Prostate gland (tissue), 2 donors: Measurements from ENCODE around the gene RPUSD3. TPM values are rescaled to one million over a fixed set of nuclear protein-coding genes. Genes with fewer than 3 reads are reported as not detected.

Source experiments
- DNase-seq: peaks from one replicate; pipeline ENCODE4 v3.0.0-alpha.2; 2019; ENCODE audit warnings: low spot score
- H3K27ac ChIP-seq, 2 donors: fragments of 200-600 bp; sonication (generic); 2 replicates each; pipeline ENCODE4 v1.5.1; 2017 to 2019
- H3K27me3 ChIP-seq: fragments of 200-600 bp; sonication (generic); replicated peaks from 2 replicates; pipeline ENCODE4 v1.5.1; 2019; ENCODE audit not compliant: insufficient read depth
- H3K36me3 ChIP-seq, 2 donors: fragments of 200-600 bp; sonication (generic); 1 replicate in 1 of 2; 2 replicates in 1 of 2; pipeline versions ENCODE4 v1.5.1 to v1.8.1; 2017 to 2019
- H3K4me1 ChIP-seq: fragments of 200-600 bp; sonication (generic); replicated peaks from 2 replicates; pipeline ENCODE4 v1.5.1; 2019
- H3K4me3 ChIP-seq, 2 donors: fragments of 200-600 bp; sonication (generic); 2 replicates each; pipeline ENCODE4 v1.5.1; 2017 to 2019
- H3K9me3 ChIP-seq: fragments of 200-600 bp; sonication (generic); 2 replicates; pipeline ENCODE4 v1.5.1; 2017
- CTCF ChIP-seq, 4 experiments: fragments of 200-600 bp in 2 of 4; fragments of 450-650 bp in 2 of 4; sonication (generic) in 2 of 4; IDR thresholded peaks; 1 replicate in 3 of 4; 2 replicates in 1 of 4; pipeline ENCODE4 v1.5.1; 2016 to 2019; ENCODE audit warnings: antibody characterized with exemption in 4 of 4, mild to moderate bottlenecking in 2 of 4, moderate library complexity in 2 of 4
- POLR2A ChIP-seq: fragments of 450-650 bp; IDR thresholded peaks from one replicate; pipeline ENCODE4 v1.6.1; 2016; ENCODE audit warnings: antibody characterized with exemption, mild to moderate bottlenecking
- POLR2AphosphoS5 ChIP-seq: sonication (generic); formaldehyde crosslinking; IDR thresholded peaks from one replicate; pipeline ENCODE4 v1.6.1; 2017; ENCODE audit warnings: antibody characterized with exemption
- WGBS: methylation state at CpG from one replicate; pipeline ENCODE4 v1.1.5; 2018; 5-methylcytosine and 5-hydroxymethylcytosine counted together
- intact Hi-C: fragments of 100-400 bp; cut with DNase I; formaldehyde crosslinking; loops from one replicate; pipeline ENCODE4 v1.14.2; 2022
- total RNA-seq, 2 donors: library from RNA; depleted of rRNA; stranded (reverse); fragments of >200 nt; gene quantifications; one replicate each; pipeline ENCODE4 v1.1.0, GENCODE V29; 2016

RPUSD3 gene
- 10 to 100 TPM; 40.9 to 44.6 TPM for total RNA-seq

- Histone ChIP-seq H3K4me1 (no peaks in the 10 kb centered on the region), H3K9me3 (no peaks in the 10 kb centered on the region), H3K36me3 (no peaks in the 10 kb centered on the region), H3K27me3 (no peaks in the 10 kb centered on the region), H3K27ac (peak within 1 kb of the TSS; percentile 83 to 85), H3K4me3 (peak within 1 kb of the TSS; percentile 52 to 59)
- 0% methylated on average over 29 of the region's 42 CpGs for WGBS
- intact Hi-C loops = loop anchor here (2.0 to 5.0 kb wide), 3 partner anchors 73 to 112 kb away; partner anchors contain the start of genes BRPF1, CRELD1 and IL17RC
- DNase-seq = peak; percentile 98
- peak; percentile 83 for TF ChIP-seq POLR2A
- TF ChIP-seq POLR2AphosphoS5 = peak; percentile 97
- peak in 1 of 4 experiments; percentile 3 for TF ChIP-seq CTCF (IDR thresholded peaks at IDR 0.05)
Measured at GRCh38 chr3:9843715-9844438, at the start of gene RPUSD3. TSS of gene RPUSD3 (minus strand) at chr3:9844008. CDS start at chr3:9843990, 18 bp downstream.

- no peak for TF ChIP-seq POLR2A
- TF ChIP-seq CTCF (IDR thresholded peaks at IDR 0.05) = no peak
- TF ChIP-seq POLR2AphosphoS5 = no peak
Measured at GRCh38 chr3:9891072-9891622, 47.3 kb upstream of the RPUSD3 start.

GRCh38 chr3:9890249-9891071 lies 46.7 kb upstream of the RPUSD3 start, which contains the start of gene JAGN1:
TSS of gene JAGN1 (plus strand) at chr3:9890610. CDS start at chr3:9890723, 113 bp downstream.
- WGBS = under 1% methylated on average over 55 of the region's 62 CpGs

More at GRCh38 chr3:9891072-9891622, 47.3 kb upstream of the RPUSD3 start:
- peaks cover 0 to 9% of the 10 kb centered on the region in 2 donors for H3K36me3 ChIP-seq
- H3K27me3 ChIP-seq = no peaks in the 10 kb centered on the region
- peak overlapping the region; percentile 92 for H3K4me3 ChIP-seq
- intact Hi-C loops = loop anchor here (2.0 kb wide), 1 partner anchor 24 kb away; no protein-coding TSS in a partner anchor
- 11% methylated on average over 12 of the region's 12 CpGs for WGBS
- H3K9me3 ChIP-seq = no peaks in the 10 kb centered on the region
- no peak for DNase-seq
- H3K27ac ChIP-seq = peak overlapping the region; percentile 94 to 95
- no peaks in the 10 kb centered on the region for H3K4me1 ChIP-seq

GRCh38 chr3:9889405-9889804 lies 45.6 kb upstream of the RPUSD3 start:
- no peak for TF ChIP-seq POLR2A
- 76% methylated on average over 5 of the region's 5 CpGs for WGBS
- Histone ChIP-seq H3K4me3 (no peak overlapping the region), H3K27me3 (no peaks in the 10 kb centered on the region), H3K9me3 (no peaks in the 10 kb centered on the region), H3K27ac (no peak overlapping the region), H3K4me1 (no peaks in the 10 kb centered on the region), H3K36me3 (peaks cover 0 to 9% of the 10 kb centered on the region in 2 donors)
- intact Hi-C loops = no loop called here
- no peak for DNase-seq

More at GRCh38 chr3:9890249-9891071, 46.7 kb upstream of the RPUSD3 start, which contains the start of gene JAGN1:
- TF ChIP-seq POLR2AphosphoS5 = peak; percentile 87
- TF ChIP-seq CTCF (IDR thresholded peaks at IDR 0.05) = peak in 1 of 4 experiments; percentile 14
- TF ChIP-seq POLR2A = peak; percentile 89
- intact Hi-C loops = loop anchor here (2.0 kb wide), 1 partner anchor 24 kb away; no protein-coding TSS in a partner anchor
- peaks cover 0 to 9% of the 10 kb centered on the region in 2 donors for H3K36me3 ChIP-seq
- H3K9me3 ChIP-seq = no peaks in the 10 kb centered on the region
- no peaks in the 10 kb centered on the region for H3K4me1 ChIP-seq
- peak; percentile 84 for DNase-seq
- no peaks in the 10 kb centered on the region for H3K27me3 ChIP-seq
- H3K27ac ChIP-seq = peak within 1 kb of the TSS; percentile 94 to 95
- H3K4me3 ChIP-seq = peak within 1 kb of the TSS; percentile 92

GRCh38 chr3:9888540-9888939 lies 44.7 kb upstream of the RPUSD3 start:
- Histone ChIP-seq H3K4me1 (no peaks in the 10 kb centered on the region), H3K27me3 (no peaks in the 10 kb centered on the region), H3K27ac (no peak overlapping the region), H3K4me3 (no peak overlapping the region), H3K36me3 (peaks cover 0 to 5% of the 10 kb centered on the region in 2 donors), H3K9me3 (no peaks in the 10 kb centered on the region)
- WGBS = 92% methylated on average over 3 of the region's 3 CpGs
- intact Hi-C loops = no loop called here
- no peak for DNase-seq
- TF ChIP-seq POLR2AphosphoS5 (no peak), CTCF (IDR thresholded peaks at IDR 0.05) (no peak), POLR2A (no peak)
